WTC11 (cell line): ENCODE data around the gene TUT4. TPM values are rescaled to one million over a fixed set of nuclear protein-coding genes. Genes with fewer than 3 reads are reported as not detected.

ENCODE experiments used
- ATAC-seq: fragments of 200-7000 bp; cut with Tn5 transposase; 2 replicates; pipeline ENCODE4 v1.10.0; 2021; ENCODE audit warnings: mild to moderate bottlenecking, moderate library complexity
- CTCF ChIA-PET: fragments of 300-600 bp; sonication (Branson Sonifier 250); formaldehyde crosslinking; loops from one replicate; lab custom pipeline; 2021; ENCODE audit warnings: antibody characterized with exemption; lab: Charles Lee
- POLR2A ChIA-PET: fragments of 350-600 bp; sonication (Branson Sonifier 250); formaldehyde crosslinking; loops from one replicate; lab custom pipeline; 2021; ENCODE audit warnings: antibody characterized with exemption; lab: Charles Lee
- DNase-seq: peaks from one replicate; pipeline ENCODE4 v3.0.0; 2021; ENCODE audit warnings: low spot score
- H3K27ac Mint-ChIP-seq: 2 replicates; pipeline ENCODE4 v1.8.0; 2021; ENCODE audit warnings: mixed read lengths
- H3K27me3 Mint-ChIP-seq: 2 replicates; pipeline ENCODE4 v1.8.0; 2021; ENCODE audit warnings: low read depth, mild to moderate bottlenecking, moderate library complexity, mixed read lengths
- H3K36me3 Mint-ChIP-seq: 2 replicates; pipeline ENCODE4 v1.8.0; 2021; ENCODE audit warnings: mixed read lengths
- H3K4me1 Mint-ChIP-seq: 2 replicates; pipeline ENCODE4 v1.8.0; 2022; ENCODE audit warnings: mixed read lengths
- H3K4me3 Mint-ChIP-seq: 2 replicates; pipeline ENCODE4 v1.8.0; 2021; ENCODE audit warnings: mild to moderate bottlenecking, moderate library complexity, mixed read lengths
- H3K9me3 Mint-ChIP-seq: 2 replicates; pipeline ENCODE4 v1.8.0; 2021; ENCODE audit warnings: mixed read lengths
- ATF1 ChIP-seq: sonication (generic); formaldehyde crosslinking; IDR thresholded peaks from 2 replicates; pipeline ENCODE4 v1.8.1; 2023; ENCODE audit warnings: mild to moderate bottlenecking, moderate library complexity, missing genetic modification reagents
- CREM ChIP-seq: sonication (generic); formaldehyde crosslinking; IDR thresholded peaks from 2 replicates; pipeline ENCODE4 v1.8.1; 2022; ENCODE audit warnings: mild to moderate bottlenecking, missing genetic modification reagents, moderate library complexity
- E2F1 ChIP-seq: sonication (generic); formaldehyde crosslinking; IDR thresholded peaks from 2 replicates; pipeline ENCODE4 v1.8.0; 2022; ENCODE audit warnings: mild to moderate bottlenecking, missing genetic modification reagents
- ELF4 ChIP-seq: sonication (generic); formaldehyde crosslinking; IDR thresholded peaks from 2 replicates; pipeline ENCODE4 v1.8.1; 2022; ENCODE audit warnings: low read depth, mild to moderate bottlenecking, moderate library complexity, missing genetic modification reagents
- EMX1 ChIP-seq: fragments of 250-450 bp; sonication (Bioruptor Pico); IDR thresholded peaks from 2 replicates; pipeline ENCODE4 v1.8.0; 2021; ENCODE audit warnings: mild to moderate bottlenecking
- FOXJ3 ChIP-seq: sonication (generic); formaldehyde crosslinking; IDR thresholded peaks from 2 replicates; pipeline ENCODE4 v1.9.0; 2021; ENCODE audit warnings: missing genetic modification reagents, mild to moderate bottlenecking, borderline replicate concordance
- JAZF1 ChIP-seq: fragments of 250-450 bp; sonication (Bioruptor Pico); IDR thresholded peaks from 2 replicates; pipeline ENCODE4 v1.9.0; 2021; ENCODE audit warnings: moderate library complexity, mild to moderate bottlenecking, inconsistent platforms
- MXD4 ChIP-seq: fragments of 250-450 bp; sonication (Bioruptor Pico); IDR thresholded peaks from 2 replicates; pipeline ENCODE4 v1.8.0; 2021; ENCODE audit warnings: mild to moderate bottlenecking, moderate library complexity, borderline replicate concordance
- NR1H2 ChIP-seq: sonication (generic); formaldehyde crosslinking; IDR thresholded peaks from 2 replicates; pipeline ENCODE4 v1.9.0; 2021; ENCODE audit warnings: mild to moderate bottlenecking, moderate library complexity, missing genetic modification reagents
- NR3C1 ChIP-seq: sonication (generic); formaldehyde crosslinking; conservative IDR thresholded peaks from 2 replicates; pipeline ENCODE4 v1.8.1; 2023; ENCODE audit warnings: low read depth, mild to moderate bottlenecking, missing genetic modification reagents
- RORB ChIP-seq: fragments of 250-450 bp; sonication (Bioruptor Pico); IDR thresholded peaks from 2 replicates; pipeline ENCODE4 v1.9.0; 2021; ENCODE audit warnings: mild to moderate bottlenecking
- SMAD3 ChIP-seq: sonication (generic); formaldehyde crosslinking; IDR thresholded peaks from 2 replicates; pipeline ENCODE4 v1.8.0; 2022; ENCODE audit warnings: missing genetic modification reagents, mild to moderate bottlenecking, borderline replicate concordance
- TCF7 ChIP-seq: sonication (generic); formaldehyde crosslinking; IDR thresholded peaks from 2 replicates; pipeline ENCODE4 v1.8.0; 2022; ENCODE audit warnings: mild to moderate bottlenecking, low read depth, missing genetic modification reagents, moderate library complexity
- TEAD1 ChIP-seq: sonication (generic); formaldehyde crosslinking; IDR thresholded peaks from 2 replicates; pipeline ENCODE4 v1.8.0; 2022; ENCODE audit warnings: mild to moderate bottlenecking, missing genetic modification reagents
- TP53 ChIP-seq: sonication (generic); formaldehyde crosslinking; IDR thresholded peaks from 2 replicates; pipeline ENCODE4 v1.8.1; 2023; ENCODE audit warnings: mild to moderate bottlenecking, missing genetic modification reagents
- ZNF396 ChIP-seq: fragments of 250-450 bp; sonication (Bioruptor Pico); IDR thresholded peaks from 2 replicates; pipeline ENCODE4 v1.8.0; 2021; ENCODE audit warnings: mild to moderate bottlenecking, moderate library complexity, borderline replicate concordance
- ZSCAN18 ChIP-seq: fragments of 250-450 bp; sonication (Bioruptor Pico); IDR thresholded peaks from 2 replicates; pipeline ENCODE4 v2.1.2; 2022; ENCODE audit warnings: mild to moderate bottlenecking, moderate library complexity
- total RNA-seq: library from RNA; stranded (reverse); gene quantifications from 3 replicates; pipeline ENCODE4 v1.2.3, GENCODE V29; 2021
- TF ChIP-seq, protein P1 (sequence below): sonication (generic); formaldehyde crosslinking; IDR thresholded peaks from 2 replicates; pipeline ENCODE4 v1.8.1; 2023; ENCODE audit warnings: mild to moderate bottlenecking, missing genetic modification reagents, moderate library complexity
- TF ChIP-seq, protein P2 (sequence below): fragments of 250-450 bp; sonication (Bioruptor Pico); IDR thresholded peaks from 2 replicates; pipeline ENCODE4 v1.9.0; 2021; ENCODE audit warnings: mild to moderate bottlenecking, borderline replicate concordance
- TF ChIP-seq, protein P3 (sequence below): sonication (generic); formaldehyde crosslinking; IDR thresholded peaks from 2 replicates; pipeline ENCODE4 v1.8.1; 2022; ENCODE audit warnings: missing genetic modification reagents, borderline replicate concordance

Gene TUT4
- total RNA-seq, 1 experiment from 2014 or later: 63.3 TPM

DNA sequence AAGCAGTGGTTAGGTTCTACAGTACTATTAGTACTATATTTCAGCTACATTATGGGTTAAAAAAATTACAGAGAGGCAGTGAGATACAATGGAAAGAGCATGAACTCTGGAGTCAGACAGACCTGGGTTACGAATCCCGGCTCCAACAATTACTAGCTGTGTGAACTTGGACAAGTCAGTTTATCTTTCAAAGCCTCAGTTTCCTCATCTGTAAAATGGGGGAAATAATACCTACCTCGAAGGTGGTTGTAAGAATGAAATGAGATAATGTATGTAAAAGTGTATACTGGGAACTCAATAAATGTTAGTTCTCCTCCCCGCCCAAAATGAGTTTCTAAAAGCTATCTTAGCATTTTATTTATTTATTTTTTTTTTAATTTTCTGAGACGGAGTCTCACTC, 89.0 kb downstream of the TUT4 start:
- ChIA-PET POLR2A (no interaction called here), CTCF (interaction anchor here (1.0 kb wide), 1 partner anchor 196 kb away, joined by 4 read pairs; no protein-coding TSS in a partner anchor)
- peaks cover 10% of the 10 kb centered on the region for H3K36me3 Mint-ChIP-seq
- DNase-seq: no peak
- no peaks in the 10 kb centered on the region for H3K27me3 Mint-ChIP-seq
- peaks cover 30% of the 10 kb centered on the region for H3K4me1 Mint-ChIP-seq
- TF ChIP-seq E2F1 (CRISPR knock-in tag): no peak
- no peak for TF ChIP-seq TCF7 (CRISPR knock-in tag)
- no peak for TF ChIP-seq RORB
- no peak for TF ChIP-seq EMX1 (CRISPR knock-in tag)
- TF ChIP-seq SMAD3 (CRISPR knock-in tag): no peak
- TF ChIP-seq, all 79 proteins: peak for 0
- no peak overlapping the region for H3K4me3 Mint-ChIP-seq
- no peaks in the 10 kb centered on the region for H3K9me3 Mint-ChIP-seq
- no peak for ATAC-seq
- H3K27ac Mint-ChIP-seq: peak overlapping the region; percentile 92

- ChIA-PET POLR2A (interaction anchor here (0.5 kb wide), 1 partner anchor 43 kb away, joined by 5 read pairs; no protein-coding TSS in a partner anchor), CTCF (no interaction called here)
- Mint-ChIP-seq H3K4me3 (no peak overlapping the region), H3K27ac (peak overlapping the region; percentile 7), H3K27me3 (no peaks in the 10 kb centered on the region), H3K9me3 (no peaks in the 10 kb centered on the region), H3K4me1 (peaks cover 36% of the 10 kb centered on the region), H3K36me3 (peaks cover 18% of the 10 kb centered on the region)
- no peak for DNase-seq
- ATAC-seq: no peak
- TF ChIP-seq JAZF1 (CRISPR knock-in tag) (no peak), FOXJ3 (CRISPR knock-in tag) (no peak), ELF4 (no peak), ATF1 (CRISPR knock-in tag) (no peak), TP53 (no peak), TEAD1 (no peak), MXD4 (CRISPR knock-in tag) (no peak), NR3C1 (no peak), CREM (CRISPR knock-in tag) (no peak), ZSCAN18 (CRISPR knock-in tag) (no peak), ZNF396 (CRISPR knock-in tag) (no peak), NR1H2 (no peak)
- TF ChIP-seq, protein P1, sequence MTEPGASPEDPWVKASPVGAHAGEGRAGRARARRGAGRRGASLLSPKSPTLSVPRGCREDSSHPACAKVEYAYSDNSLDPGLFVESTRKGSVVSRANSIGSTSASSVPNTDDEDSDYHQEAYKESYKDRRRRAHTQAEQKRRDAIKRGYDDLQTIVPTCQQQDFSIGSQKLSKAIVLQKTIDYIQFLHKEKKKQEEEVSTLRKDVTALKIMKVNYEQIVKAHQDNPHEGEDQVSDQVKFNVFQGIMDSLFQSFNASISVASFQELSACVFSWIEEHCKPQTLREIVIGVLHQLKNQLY: no peak
- TF ChIP-seq, protein P2, sequence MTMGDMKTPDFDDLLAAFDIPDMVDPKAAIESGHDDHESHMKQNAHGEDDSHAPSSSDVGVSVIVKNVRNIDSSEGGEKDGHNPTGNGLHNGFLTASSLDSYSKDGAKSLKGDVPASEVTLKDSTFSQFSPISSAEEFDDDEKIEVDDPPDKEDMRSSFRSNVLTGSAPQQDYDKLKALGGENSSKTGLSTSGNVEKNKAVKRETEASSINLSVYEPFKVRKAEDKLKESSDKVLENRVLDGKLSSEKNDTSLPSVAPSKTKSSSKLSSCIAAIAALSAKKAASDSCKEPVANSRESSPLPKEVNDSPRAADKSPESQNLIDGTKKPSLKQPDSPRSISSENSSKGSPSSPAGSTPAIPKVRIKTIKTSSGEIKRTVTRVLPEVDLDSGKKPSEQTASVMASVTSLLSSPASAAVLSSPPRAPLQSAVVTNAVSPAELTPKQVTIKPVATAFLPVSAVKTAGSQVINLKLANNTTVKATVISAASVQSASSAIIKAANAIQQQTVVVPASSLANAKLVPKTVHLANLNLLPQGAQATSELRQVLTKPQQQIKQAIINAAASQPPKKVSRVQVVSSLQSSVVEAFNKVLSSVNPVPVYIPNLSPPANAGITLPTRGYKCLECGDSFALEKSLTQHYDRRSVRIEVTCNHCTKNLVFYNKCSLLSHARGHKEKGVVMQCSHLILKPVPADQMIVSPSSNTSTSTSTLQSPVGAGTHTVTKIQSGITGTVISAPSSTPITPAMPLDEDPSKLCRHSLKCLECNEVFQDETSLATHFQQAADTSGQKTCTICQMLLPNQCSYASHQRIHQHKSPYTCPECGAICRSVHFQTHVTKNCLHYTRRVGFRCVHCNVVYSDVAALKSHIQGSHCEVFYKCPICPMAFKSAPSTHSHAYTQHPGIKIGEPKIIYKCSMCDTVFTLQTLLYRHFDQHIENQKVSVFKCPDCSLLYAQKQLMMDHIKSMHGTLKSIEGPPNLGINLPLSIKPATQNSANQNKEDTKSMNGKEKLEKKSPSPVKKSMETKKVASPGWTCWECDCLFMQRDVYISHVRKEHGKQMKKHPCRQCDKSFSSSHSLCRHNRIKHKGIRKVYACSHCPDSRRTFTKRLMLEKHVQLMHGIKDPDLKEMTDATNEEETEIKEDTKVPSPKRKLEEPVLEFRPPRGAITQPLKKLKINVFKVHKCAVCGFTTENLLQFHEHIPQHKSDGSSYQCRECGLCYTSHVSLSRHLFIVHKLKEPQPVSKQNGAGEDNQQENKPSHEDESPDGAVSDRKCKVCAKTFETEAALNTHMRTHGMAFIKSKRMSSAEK (CRISPR knock-in tag): no peak
- TF ChIP-seq, protein P3, sequence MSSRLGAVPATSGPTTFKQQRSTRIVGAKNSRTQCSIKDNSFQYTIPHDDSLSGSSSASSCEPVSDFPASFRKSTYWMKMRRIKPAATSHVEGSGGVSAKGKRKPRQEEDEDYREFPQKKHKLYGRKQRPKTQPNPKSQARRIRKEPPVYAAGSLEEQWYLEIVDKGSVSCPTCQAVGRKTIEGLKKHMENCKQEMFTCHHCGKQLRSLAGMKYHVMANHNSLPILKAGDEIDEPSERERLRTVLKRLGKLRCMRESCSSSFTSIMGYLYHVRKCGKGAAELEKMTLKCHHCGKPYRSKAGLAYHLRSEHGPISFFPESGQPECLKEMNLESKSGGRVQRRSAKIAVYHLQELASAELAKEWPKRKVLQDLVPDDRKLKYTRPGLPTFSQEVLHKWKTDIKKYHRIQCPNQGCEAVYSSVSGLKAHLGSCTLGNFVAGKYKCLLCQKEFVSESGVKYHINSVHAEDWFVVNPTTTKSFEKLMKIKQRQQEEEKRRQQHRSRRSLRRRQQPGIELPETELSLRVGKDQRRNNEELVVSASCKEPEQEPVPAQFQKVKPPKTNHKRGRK: no peak
Measured at GRCh38 chr1:52461821-52462220, 91.1 kb downstream of the TUT4 start.
